HG02885 (cell line): Measurements from ENCODE around the gene ANKRD44.
A peak's percentile ranks its signal among the peaks of the same experiment; 100 is the strongest.

Source experiments
- ATAC-seq: cut with Tn5 transposase; IDR thresholded peaks from one replicate; pipeline ENCODE4 v1.9.1; 2021; ENCODE audit warnings: mild to moderate bottlenecking; ENCODE audit not compliant: unreplicated experiment, poor library complexity

ANKRD44 gene

DNA sequence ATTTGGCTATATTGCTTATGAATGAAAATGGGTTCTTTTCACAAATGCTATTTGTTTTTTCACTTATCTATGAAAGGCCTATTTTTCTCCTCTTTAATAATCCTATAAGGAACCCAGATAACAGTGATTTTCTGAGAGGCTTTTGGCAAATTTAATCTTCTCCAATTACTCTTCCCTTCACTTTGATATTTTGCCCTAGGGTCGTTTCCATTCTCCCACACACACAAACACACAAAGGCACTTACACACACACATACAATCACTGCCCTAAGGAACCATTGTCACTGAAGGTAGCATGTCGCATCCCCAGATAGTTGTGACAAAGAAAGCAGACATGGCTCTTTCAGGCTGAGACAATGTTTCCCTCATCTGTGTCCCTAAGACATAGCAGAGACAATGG is 213.9 kb downstream of the ANKRD44 start:
- ATAC-seq, result no peak

- ATAC-seq, result no peak
These were observed 218.1 kb downstream of the ANKRD44 start for GRCh38 chr2:197092431-197092830.

DNA sequence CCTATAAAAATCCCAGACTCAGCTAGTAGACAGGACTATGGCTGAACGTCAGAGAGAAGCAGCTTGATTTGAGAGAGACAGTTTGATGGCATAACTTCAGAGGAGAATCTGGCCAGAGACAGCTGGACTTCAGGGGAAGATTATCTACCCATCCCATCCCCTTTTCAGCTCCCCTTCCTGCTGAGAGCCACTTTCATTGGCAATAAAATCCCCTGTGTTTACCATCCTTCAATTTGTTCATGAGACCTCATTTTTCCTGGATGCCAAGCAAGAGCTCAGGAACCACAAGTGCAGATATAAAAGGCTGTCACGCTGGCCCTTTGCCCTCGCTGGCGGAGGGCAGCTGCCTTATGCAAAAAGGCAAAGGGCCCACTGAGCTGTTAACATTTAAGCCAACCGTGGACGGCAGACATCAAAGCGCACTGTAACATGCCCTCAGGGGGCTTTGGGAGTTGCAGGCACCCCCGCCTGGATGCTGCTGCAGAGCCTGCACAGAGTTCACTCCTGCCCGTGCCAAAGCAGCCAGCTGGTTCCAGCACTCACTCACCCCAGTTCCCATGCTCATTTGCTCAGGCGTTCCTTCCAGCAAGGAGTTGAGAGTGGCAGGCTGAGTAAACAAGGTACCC is 219.7 kb downstream of the ANKRD44 start:
- ATAC-seq, result no peak

DNA sequence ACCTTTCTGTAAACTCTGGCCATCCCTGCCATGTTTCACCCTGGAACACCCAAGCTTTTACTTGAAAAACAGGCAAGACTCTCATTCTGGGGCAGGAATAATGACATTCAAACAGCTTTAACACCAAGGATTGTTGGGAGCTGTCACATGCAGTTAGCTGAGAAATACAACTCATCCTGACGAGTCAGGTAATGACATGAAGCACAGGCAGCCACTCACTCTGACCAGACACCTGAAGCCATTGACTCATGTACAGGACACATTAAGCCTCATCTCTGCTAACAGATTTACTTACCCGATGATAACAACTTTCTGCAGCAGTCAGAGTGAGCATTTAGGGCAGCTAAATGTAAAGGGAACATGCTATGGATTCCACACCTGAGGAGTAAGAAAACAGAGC is 220.9 kb downstream of the ANKRD44 start:
- no peak for ATAC-seq

GRCh38 chr2:197088694-197089093 is 221.9 kb downstream of the ANKRD44 start:
- ATAC-seq, result no peak

- ATAC-seq, result peak; percentile 71
These were observed 224.1 kb downstream of the ANKRD44 start for GRCh38 chr2:197086500-197086899.

GRCh38 chr2:197085665-197086064 is 224.9 kb downstream of the ANKRD44 start:
- ATAC-seq, result no peak

GRCh38 chr2:197081294-197081693 is 229.3 kb downstream of the ANKRD44 start:
- ATAC-seq, result no peak

DNA sequence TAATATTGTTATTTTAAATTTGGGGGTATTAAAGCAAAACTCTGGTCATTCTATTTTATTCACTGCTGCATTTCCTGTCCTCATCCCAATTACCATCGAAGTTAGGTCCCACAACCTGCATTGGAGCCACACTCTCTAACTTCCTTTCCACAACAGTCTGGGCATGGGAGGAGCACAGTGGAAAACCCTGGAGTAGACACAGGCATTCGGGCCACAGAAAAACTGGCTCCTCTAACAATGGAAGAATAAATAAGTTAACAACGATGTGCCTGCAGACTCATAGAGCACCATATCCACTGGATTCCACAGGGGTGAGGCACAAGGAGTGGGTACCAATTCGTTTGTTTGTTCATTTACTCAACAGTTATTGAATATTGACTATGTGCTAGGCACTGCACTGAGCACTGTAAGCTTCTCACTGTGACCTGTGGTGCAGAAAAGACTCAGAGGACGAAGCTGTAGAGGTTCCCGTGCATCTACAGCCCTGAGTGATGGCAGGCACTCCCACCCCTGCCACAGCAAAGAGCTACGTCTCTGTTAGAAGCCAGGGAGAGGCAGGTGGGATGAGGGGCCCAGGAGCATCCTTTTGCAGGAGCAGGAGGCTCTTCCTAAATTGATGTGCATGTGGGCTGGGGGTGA is 229.9 kb downstream of the ANKRD44 start:
- ATAC-seq, result no peak

DNA sequence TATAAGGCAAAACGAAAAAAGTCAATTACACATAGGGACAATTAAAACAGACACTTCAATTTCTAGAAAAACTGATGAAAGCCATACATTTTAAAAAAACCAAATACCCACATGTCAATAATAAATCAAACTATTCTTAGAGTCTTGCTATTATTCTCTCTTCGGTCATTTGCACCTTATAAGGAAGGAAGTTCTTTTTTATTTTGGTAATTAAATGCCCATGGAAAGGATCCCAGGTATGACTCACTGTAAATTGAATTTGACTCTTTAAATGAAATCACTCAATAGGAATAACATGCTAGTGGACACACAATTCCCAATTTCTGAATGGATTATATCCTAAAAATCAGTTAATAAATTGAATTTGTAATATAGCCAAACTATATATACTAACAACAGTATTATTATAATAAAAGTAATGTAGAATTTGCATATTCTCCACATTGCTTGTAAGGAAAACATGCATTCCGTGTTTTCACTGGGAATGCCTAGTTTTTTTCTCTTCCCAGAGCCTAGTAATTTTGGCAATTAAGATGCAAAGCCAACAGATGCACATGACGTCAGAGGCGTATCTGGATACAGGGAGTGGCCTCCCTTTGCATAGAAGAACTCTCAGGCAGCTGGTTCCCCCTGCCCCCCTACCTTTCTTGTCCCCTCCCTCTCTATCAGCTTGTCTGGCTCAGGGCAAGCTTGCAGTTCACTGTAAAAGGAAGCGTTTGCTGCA is 230.6 kb downstream of the ANKRD44 start:
- no peak for ATAC-seq

DNA sequence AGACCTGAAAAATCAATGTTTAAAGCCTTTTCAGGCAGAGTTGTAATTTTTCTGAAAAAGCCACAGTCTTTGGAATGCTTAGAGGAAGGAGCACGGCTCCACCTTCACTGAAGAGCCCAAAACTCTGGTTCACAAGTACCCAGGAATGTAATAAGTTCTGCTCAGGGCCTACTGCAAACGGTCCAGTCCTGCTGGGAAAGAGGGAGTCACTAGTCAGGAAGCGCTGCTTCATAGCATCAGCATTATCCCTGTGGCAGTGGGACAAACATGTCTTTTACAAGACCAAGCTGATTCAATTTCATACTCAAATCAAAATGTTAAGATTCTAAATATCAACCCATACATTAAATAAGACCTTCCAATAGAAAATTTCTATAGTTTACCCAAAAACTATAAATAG is 231.2 kb downstream of the ANKRD44 start:
- no peak for ATAC-seq

DNA sequence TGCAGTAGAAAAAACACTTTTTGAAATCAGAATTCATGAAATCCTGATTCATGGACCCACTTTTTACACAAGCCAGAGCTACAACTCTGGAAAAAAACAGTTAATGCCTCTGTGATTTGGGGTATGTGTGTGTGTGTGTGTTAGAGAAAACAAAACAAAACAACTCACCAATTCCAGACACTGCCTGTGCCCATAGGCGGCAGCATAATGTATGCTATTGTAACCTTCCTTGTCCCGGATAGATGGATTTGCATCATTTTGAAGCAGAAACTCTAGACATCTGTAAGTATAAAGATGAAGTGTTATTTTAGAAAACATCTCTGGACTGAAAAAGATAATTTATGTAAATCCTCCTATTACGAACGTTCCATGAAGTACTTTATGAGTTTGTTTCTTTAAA is 232.0 kb downstream of the ANKRD44 start:
- no peak for ATAC-seq

DNA sequence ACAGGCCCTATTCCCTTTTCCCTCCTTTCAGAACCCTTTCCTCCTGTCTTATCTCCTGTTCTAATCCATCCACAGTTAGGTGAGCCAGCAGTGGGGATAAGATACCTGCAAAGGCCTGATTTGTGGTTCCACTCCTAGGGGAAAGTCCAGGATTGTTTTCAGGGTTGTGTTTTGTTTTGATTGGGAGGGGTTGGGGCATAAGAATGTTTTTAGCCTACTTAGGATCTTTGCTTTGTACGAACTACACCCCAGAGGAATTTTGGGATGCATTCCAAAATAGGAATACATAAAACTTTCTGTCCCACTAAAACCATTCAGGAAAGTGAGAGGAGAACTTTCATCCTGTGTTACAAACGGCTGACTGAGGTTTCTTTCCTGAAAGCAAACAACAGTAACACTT is 233.2 kb downstream of the ANKRD44 start:
- ATAC-seq, result no peak

DNA sequence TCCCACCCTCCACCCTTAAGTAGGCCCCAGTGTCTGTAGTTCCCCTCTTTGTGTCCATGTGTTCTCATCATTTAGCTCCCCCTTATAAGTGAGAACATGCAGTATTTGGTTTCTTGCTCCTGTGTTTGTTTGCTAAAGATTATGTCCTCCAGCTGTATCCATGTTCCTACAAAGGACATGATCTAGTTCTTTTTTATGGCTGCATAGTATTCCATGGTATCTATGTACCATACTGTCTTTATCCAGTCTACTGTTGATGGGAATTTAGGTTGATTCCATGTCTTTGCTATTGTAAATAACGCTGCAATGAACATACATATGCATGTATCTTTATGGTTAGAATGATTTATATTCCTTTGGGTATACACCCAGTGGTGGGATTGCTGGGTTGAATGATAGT is 233.9 kb downstream of the ANKRD44 start:
- no peak for ATAC-seq

- ATAC-seq, result no peak
These were observed 234.7 kb downstream of the ANKRD44 start for GRCh38 chr2:197075754-197076337.

DNA sequence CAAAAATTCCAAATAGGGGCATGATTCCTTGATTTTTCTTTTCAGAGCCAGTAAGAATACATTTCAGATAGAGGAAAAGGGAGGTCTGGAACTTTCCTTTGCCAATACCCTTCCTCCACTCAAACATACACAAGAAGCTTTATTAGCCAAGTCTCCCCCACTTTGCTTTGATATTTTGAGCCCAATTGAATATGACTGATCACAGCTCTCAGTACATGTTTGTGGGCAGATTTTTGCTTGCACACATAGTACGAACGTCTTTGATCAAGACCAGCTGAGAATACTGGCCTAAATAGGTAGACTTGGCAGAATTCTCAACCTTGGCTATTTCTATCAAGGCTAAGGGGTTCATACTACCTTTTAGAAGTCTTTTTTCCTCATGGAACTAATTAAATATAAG is 235.3 kb downstream of the ANKRD44 start:
- ATAC-seq, result no peak

DNA sequence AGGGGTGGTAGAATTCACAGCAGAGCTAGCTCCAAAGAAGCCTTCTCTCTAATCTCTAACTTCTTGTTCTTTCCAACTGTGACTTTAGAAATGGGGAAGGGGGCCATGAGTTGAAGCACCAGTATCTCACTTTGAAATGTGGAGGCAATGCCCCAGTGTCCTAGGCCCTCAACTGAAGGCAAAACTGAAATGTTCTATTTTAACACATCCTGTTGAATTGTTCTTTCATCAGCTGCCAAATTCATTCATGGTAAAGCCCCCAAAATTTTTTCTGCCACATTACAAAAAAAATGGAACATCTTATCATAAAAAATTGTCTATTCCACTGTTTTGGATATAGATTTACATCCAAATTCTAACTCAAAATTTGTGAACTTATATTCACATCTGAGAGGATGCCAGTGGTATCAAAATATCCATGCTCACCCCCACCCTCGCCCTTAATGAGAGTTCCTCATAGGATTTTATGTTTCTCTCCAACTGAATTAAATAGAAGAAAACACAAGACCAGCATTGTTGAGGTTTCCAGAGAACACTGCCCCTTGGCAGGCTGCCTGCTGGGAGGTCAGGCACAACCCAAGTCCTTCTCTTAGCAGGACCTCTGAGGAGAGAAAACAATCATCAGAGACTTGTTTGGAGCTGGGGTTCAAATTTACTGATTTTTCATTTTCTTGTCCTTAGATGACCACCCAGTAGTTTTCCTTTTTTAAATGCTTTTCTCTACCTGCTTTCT is 236.7 kb downstream of the ANKRD44 start:
- ATAC-seq, result no peak

- ATAC-seq, result no peak
These were observed 237.3 kb downstream of the ANKRD44 start for GRCh38 chr2:197073270-197073669.

GRCh38 chr2:197072533-197072932 is 238.0 kb downstream of the ANKRD44 start:
- no peak for ATAC-seq

DNA sequence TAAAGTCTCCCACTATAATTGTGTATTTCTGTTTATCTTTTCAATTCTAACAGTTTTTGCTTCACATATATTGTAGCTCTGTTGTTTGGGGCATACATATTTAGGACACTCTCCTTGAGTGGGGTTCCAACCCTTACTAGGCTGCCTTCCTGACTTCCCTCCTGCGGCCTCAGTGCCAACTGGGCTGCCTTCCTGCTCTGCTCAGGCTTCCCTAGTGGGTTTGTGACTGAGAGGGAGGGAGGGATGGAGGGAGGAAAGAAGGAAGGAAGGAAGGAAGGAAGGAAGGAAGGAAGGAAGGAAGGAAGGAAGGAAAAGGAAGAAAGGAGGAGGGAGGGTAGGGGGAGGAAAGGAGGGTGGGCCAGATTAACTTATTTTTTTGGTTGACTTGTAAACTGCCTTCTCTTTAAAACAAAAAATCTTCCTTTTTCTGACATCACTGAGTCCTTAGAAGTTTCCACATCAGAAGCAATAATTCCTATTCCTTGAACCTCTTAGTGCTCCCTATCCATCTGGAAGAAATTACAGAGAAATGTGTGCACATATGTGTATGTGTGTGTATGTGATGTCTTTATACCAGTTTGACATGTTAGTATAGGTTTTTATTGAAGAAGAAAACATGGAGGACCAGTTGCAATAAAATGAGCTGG is 238.7 kb downstream of the ANKRD44 start:
- ATAC-seq, result no peak
